HEK293T (cell line): ENCODE measurements around the gene SIGLEC1.

Source experiments
- CTBP1 ChIP-seq: fragments of 450-650 bp; IDR thresholded peaks from 2 replicates; pipeline ENCODE4 v1.6.1; 2016; ENCODE audit warnings: borderline replicate concordance
- FOXK2 ChIP-seq: fragments of 450-650 bp; IDR thresholded peaks from 2 replicates; pipeline ENCODE4 v1.6.1; 2016; ENCODE audit warnings: mild to moderate bottlenecking
- L3MBTL2 ChIP-seq: fragments of 450-650 bp; conservative IDR thresholded peaks from 2 replicates; pipeline ENCODE4 v1.6.1; 2016; ENCODE audit warnings: mild to moderate bottlenecking
- PKNOX1 ChIP-seq: fragments of 450-650 bp; IDR thresholded peaks from 2 replicates; pipeline ENCODE4 v1.6.1; 2016
- TARDBP ChIP-seq: fragments of 450-650 bp; IDR thresholded peaks from 2 replicates; pipeline ENCODE4 v1.6.1; 2016

GRCh38 chr20:3685341-3685740 is 27.1 kb downstream of the SIGLEC1 start:
- TF ChIP-seq FOXK2 = no peak
- no peak for TF ChIP-seq CTBP1
- no peak for TF ChIP-seq L3MBTL2
- no peak for TF ChIP-seq PKNOX1
- TF ChIP-seq TARDBP = no peak
